Urinary bladder (tissue), 4 donors: Measurements from ENCODE around the gene MARVELD2. TPM values are rescaled to one million over a fixed set of nuclear protein-coding genes. Genes with fewer than 3 reads are reported as not detected.
"Not testable (repeated sequence)": the region's sequence is repeated elsewhere in the genome, so short reads cannot be mapped to it uniquely, and the experiment has no call there.

Experiments
- DNase-seq: peaks from one replicate; pipeline ENCODE4 v3.0.0-alpha.2; 2015; ENCODE audit errors: extremely low spot score
- H3K27ac ChIP-seq: one replicate; pipeline ENCODE4 v1.5.1; 2013; ENCODE audit warnings: low read depth, mild to moderate bottlenecking, moderate library complexity
- H3K36me3 ChIP-seq: one replicate; pipeline ENCODE4 v1.6.1; 2013; ENCODE audit warnings: mild to moderate bottlenecking, moderate library complexity; ENCODE audit not compliant: insufficient read depth
- H3K4me1 ChIP-seq: one replicate; pipeline ENCODE4 v1.6.1; 2013; ENCODE audit warnings: mild to moderate bottlenecking, moderate library complexity; ENCODE audit not compliant: insufficient read depth
- H3K4me3 ChIP-seq: one replicate; pipeline ENCODE4 v1.5.1; 2013; ENCODE audit warnings: low read depth, low read length
- WGBS: extraction: QIAGEN DNeasy Blood & Tissue Kit; methylation state at CpG from one replicate; pipeline ENCODE4 v1.1.7; 2013; 5-methylcytosine and 5-hydroxymethylcytosine counted together
- polyA plus RNA-seq: library from polyadenylated mRNA; stranded (reverse); fragments of 200-250 nt; gene quantifications from one replicate; pipeline ENCODE4 v1.2.3, GENCODE V29; 2013
- total RNA-seq: library from RNA; depleted of rRNA; stranded (reverse); fragments of >200 nt; gene quantifications from one replicate; pipeline ENCODE4 v1.2.3, GENCODE V29; 2014
- donor health status: healthy with polysubstance abuse.
- donor health status: healthy.

Gene MARVELD2
- total and polyA plus RNA-seq, 2 donors = 1.4 to 5.9 TPM

DNA sequence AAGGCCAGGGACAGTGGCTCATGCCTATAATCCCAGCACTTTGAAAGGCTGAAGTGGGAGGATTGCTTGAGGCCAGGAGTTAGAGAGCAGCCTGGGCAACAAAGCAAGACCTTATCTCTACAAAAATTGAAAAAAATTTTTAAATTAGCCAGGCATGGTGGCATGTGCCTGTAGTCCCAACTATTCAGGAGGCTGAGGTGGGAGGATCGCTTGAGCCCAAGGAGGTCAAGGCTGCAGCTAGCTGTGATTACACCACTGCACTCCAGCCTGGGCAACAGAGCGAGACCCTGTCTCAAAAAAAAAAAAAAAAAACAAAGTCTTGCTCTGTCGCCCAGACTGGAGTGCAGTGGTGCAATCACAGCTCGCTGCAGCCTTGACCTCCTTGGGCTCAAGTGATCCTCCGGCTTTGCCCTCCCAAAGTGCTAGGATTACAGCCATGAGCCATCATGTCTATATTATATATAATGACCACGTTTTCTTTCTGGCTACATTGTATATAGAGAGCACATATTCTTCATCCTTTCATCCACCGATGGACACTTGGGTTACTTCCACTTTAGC lies 40.6 kb downstream of the MARVELD2 start:
- not testable (repeated sequence) for H3K4me3 ChIP-seq, H3K4me1 ChIP-seq, H3K27ac ChIP-seq, H3K36me3 ChIP-seq, DNase-seq
- 89% methylated on average over 7 of the region's 7 CpGs for WGBS

GRCh38 chr5:69462170-69462569 lies 47.3 kb downstream of the MARVELD2 start:
- no peak for DNase-seq
- Histone ChIP-seq H3K4me1 (no peaks in the 10 kb centered on the region), H3K27ac (no peak overlapping the region), H3K36me3 (no peaks in the 10 kb centered on the region), H3K4me3 (no peak overlapping the region)
- 97% methylated on average over 1 of the region's 1 CpG for WGBS

- H3K4me1 ChIP-seq, DNase-seq, H3K4me3 ChIP-seq, H3K36me3 ChIP-seq, H3K27ac ChIP-seq: not testable (repeated sequence)
- 85% methylated on average over 3 of the region's 3 CpGs for WGBS
Observed at GRCh38 chr5:69466375-69466774, 51.5 kb downstream of the MARVELD2 start.

GRCh38 chr5:69467442-69468225 lies 52.7 kb downstream of the MARVELD2 start:
- no peak overlapping the region for H3K27ac ChIP-seq
- WGBS = 75% methylated on average over 8 of the region's 8 CpGs
- no peak overlapping the region for H3K4me3 ChIP-seq
- no peaks in the 10 kb centered on the region for H3K36me3 ChIP-seq
- no peaks in the 10 kb centered on the region for H3K4me1 ChIP-seq
- no peak for DNase-seq

DNA sequence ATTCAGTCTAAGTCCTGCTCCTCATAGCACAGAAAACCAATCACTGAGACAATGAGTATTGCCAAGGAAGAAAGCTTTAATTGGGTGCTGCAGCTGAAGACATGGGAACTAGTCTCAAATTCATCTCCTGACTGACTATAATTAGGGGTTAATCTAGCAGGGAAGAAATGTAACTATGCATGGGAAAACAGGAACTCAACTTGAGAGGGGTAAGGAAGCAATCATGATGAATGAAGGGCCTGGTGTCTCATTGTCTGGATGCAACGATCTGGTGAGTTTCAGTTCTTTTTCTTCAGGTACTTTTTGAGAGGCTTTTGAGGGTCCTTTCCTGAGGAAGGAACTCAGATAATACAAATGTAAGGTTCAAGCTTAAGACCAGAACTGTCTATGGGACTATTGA lies 53.7 kb downstream of the MARVELD2 start:
- no peak for DNase-seq
- Histone ChIP-seq H3K4me1 (no peaks in the 10 kb centered on the region), H3K36me3 (no peaks in the 10 kb centered on the region), H3K4me3 (no peak overlapping the region), H3K27ac (no peak overlapping the region)
- WGBS = 58% methylated on average over 1 of the region's 1 CpG

DNA sequence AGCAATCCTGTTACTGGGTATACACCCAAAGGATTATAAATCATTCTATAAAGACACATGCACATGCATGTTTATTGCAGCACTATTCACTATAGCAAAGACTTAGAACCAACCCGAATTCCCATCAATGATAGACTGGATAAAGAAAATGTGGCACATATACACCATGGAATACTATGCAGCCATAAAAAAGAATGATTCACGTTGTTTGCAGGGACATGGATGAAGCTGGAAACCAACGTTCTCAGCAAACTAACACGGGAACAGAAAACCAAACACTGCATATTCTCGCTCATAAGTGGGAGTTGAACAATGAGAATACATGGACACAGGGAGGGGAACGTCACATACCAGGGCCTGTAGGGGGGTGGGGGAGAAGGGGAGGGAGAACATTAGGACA lies 56.6 kb downstream of the MARVELD2 start:
- not testable (repeated sequence) for H3K36me3 ChIP-seq, H3K4me3 ChIP-seq, H3K27ac ChIP-seq, DNase-seq, H3K4me1 ChIP-seq
- WGBS = 88% methylated on average over 6 of the region's 6 CpGs

DNA sequence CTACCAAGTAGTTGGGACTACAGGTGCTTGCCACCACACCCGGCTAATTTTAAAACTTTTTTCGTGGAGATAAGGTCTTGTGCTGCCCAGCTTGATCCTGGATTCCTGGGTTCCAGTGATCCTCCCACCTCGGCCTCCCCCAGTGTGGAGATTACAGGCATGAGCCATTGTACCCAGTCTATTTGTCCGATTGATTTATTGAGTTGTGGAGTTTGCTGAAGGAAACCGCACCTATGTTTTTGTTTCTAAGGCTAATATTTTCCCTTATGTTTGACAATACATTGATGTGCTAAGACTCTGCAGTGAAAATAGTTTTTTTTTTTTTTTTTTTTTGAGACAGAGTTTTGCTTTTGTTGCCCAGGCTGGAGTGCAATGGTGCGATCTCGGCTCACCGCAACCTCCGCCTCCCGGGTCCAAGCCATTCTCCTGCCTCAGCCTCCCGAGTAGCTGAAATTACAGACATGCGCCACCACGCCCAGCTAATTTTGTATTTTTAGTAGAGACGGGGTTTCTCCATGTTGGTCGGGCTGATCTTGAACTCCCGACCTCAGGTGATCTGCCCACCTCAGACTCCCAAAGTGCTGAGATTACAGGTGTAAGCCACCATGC lies 57.7 kb downstream of the MARVELD2 start:
- WGBS = 88% methylated on average over 16 of the region's 16 CpGs
- H3K36me3 ChIP-seq, H3K4me1 ChIP-seq, DNase-seq, H3K4me3 ChIP-seq, H3K27ac ChIP-seq: not testable (repeated sequence)

DNA sequence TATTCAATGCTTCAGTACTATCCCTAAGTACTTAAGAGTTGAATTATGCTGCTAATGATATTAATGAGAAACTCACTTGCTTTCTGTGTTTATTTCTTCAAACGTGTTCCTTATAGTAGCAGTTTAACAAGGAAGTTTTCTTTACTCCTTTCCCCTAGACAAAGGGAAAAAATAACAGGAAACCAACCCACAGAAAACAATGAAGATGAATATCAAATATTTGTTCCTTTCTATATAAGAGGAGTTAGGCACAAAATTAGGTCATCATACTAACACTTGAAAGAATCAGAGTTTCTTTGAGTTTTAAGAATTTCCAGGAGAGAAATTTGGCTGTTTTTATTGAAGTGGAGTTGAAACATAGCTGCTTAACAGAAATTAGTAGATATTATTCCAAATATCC lies 62.3 kb downstream of the MARVELD2 start:
- H3K4me3 ChIP-seq = no peak overlapping the region
- H3K27ac ChIP-seq = no peak overlapping the region
- H3K36me3 ChIP-seq = no peaks in the 10 kb centered on the region
- no peaks in the 10 kb centered on the region for H3K4me1 ChIP-seq
- 12% methylated on average over 1 of the region's 1 CpG for WGBS
- DNase-seq = no peak

- DNase-seq = not testable (repeated sequence)
Observed at GRCh38 chr5:69478296-69478695, 63.4 kb downstream of the MARVELD2 start.

GRCh38 chr5:69484891-69485290 lies 70.0 kb downstream of the MARVELD2 start:
- Histone ChIP-seq H3K36me3 (no peaks in the 10 kb centered on the region), H3K27ac (no peak overlapping the region), H3K4me3 (no peak overlapping the region), H3K4me1 (no peaks in the 10 kb centered on the region)
- DNase-seq = no peak
- 77% methylated on average over 7 of the region's 7 CpGs for WGBS

More at GRCh38 chr5:69478296-69478695, 63.4 kb downstream of the MARVELD2 start:
- H3K4me3 ChIP-seq, H3K4me1 ChIP-seq, H3K36me3 ChIP-seq, H3K27ac ChIP-seq: not testable (repeated sequence)
- 82% methylated on average over 7 of the region's 7 CpGs for WGBS

GRCh38 chr5:69485471-69485870 lies 70.6 kb downstream of the MARVELD2 start:
- Histone ChIP-seq H3K27ac (no peak overlapping the region), H3K36me3 (no peaks in the 10 kb centered on the region), H3K4me1 (no peaks in the 10 kb centered on the region), H3K4me3 (no peak overlapping the region)
- WGBS = 88% methylated on average over 1 of the region's 1 CpG
- no peak for DNase-seq

DNA sequence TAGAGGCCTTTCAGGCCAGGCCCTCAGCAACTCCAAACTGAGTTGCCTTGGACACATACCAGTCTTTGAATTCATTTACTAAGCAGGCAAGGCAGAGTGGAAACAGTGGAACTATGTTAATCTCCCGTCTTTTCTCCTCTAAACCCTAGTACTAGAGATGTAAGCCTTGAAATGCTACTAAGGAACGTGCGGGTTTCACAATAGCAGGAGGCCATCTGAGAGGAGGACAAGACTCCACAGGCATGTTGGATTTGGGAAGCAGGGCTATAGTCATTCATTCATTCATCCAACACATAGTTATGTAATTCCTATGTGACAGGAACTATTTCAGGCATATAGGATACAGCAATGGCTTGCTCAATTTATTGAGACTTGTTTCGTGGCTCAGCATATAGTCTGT lies 74.3 kb downstream of the MARVELD2 start:
- no peak for DNase-seq
- no peak overlapping the region for H3K4me3 ChIP-seq
- no peaks in the 10 kb centered on the region for H3K36me3 ChIP-seq
- H3K27ac ChIP-seq = no peak overlapping the region
- 71% methylated on average over 4 of the region's 4 CpGs for WGBS
- no peaks in the 10 kb centered on the region for H3K4me1 ChIP-seq

GRCh38 chr5:69491027-69491426 lies 76.1 kb downstream of the MARVELD2 start:
- Histone ChIP-seq H3K4me3 (no peak overlapping the region), H3K36me3 (no peaks in the 10 kb centered on the region), H3K4me1 (no peaks in the 10 kb centered on the region), H3K27ac (no peak overlapping the region)
- no peak for DNase-seq
- 41% methylated on average over 2 of the region's 2 CpGs for WGBS

DNA sequence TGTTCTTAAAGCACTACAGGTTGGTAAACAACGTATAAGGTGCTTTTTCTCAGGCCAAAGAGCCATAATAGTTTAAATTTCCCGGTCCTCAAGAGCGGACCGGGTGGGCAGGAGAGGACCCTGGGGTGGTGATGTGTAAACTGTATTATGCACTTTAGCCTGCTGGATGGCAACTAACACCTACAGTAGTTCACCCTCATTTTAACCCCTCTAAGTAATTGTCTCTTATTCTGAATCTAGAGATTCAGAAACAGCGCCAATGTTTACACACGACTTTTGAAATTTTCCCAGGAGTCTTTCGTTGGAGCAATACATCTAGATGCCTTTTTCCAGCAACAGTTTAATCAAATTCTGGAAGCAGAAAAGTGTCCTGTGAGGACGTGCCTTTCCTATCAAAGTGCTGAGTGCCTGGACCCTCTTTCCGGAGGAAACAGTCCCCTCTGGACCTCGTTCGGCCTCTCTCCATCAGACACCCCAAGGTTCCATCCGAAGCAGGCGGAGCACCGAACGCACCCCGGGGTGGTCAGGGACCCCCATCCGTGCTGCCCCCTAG lies 77.0 kb downstream of the MARVELD2 start:
- Histone ChIP-seq H3K4me3 (peak overlapping the region; percentile 45), H3K4me1 (no peaks in the 10 kb centered on the region), H3K27ac (no peak overlapping the region), H3K36me3 (no peaks in the 10 kb centered on the region)
- DNase-seq = no peak
- WGBS = 10% methylated on average over 17 of the region's 17 CpGs
